HEK293 (cell line): ENCODE results near the gene DDX28.

Experiments
- CTCF ChIA-PET: fragments of 350-600 bp; formaldehyde crosslinking; extraction: SDS; loops from one replicate; lab custom pipeline; 2021; ENCODE audit warnings: antibody characterized with exemption; lab: Yijun Ruan, JAX
- POLR2A ChIA-PET: fragments of 300-600 bp; formaldehyde crosslinking; extraction: SDS; loops from one replicate; lab custom pipeline; 2020; ENCODE audit warnings: antibody characterized with exemption, inconsistent platforms; lab: Yijun Ruan, JAX
- H3K27ac ChIP-seq: fragments of 200-500 bp; sonication (Bioruptor generic); 2 replicates; pipeline ENCODE4 v1.5.1; 2014; ENCODE audit warnings: low read depth, low read length, control low read depth, inconsistent platforms; ENCODE audit errors: extremely low read depth
- H3K36me3 ChIP-seq, 2 experiments: fragments of 200-500 bp in 1 of 2; sonication (Bioruptor generic) in 1 of 2; 1 replicate in 1 of 2; 2 replicates in 1 of 2; pipeline ENCODE4 v1.5.1; 2014 to 2017; ENCODE audit warnings: inconsistent platforms in 2 of 2, low read length in 2 of 2; ENCODE audit not compliant: control insufficient read depth in 2 of 2, insufficient read depth in 1 of 2
- H3K4me1 ChIP-seq: fragments of 200-500 bp; sonication (Bioruptor generic); 2 replicates; pipeline ENCODE4 v1.5.1; 2014; ENCODE audit warnings: mild to moderate bottlenecking, low read length, inconsistent platforms; ENCODE audit not compliant: control insufficient read depth, insufficient read depth
- H3K4me3 ChIP-seq: 2 replicates; pipeline ENCODE4 v1.5.1; 2011; ENCODE audit warnings: low read depth, mild to moderate bottlenecking, control low read depth, low read length, moderate library complexity
- H3K9me3 ChIP-seq: fragments of 200-500 bp; sonication (Bioruptor generic); 2 replicates; pipeline ENCODE4 v1.5.1; 2014; ENCODE audit warnings: low read depth, low read length, inconsistent platforms; ENCODE audit not compliant: control insufficient read depth, insufficient read depth
- GLI2 ChIP-seq: fragments of 450-650 bp; formaldehyde crosslinking; IDR thresholded peaks from 2 replicates; pipeline ENCODE4; 2017; ENCODE audit warnings: missing biosample characterization, missing genetic modification characterization, low read depth, borderline replicate concordance
- HOXD13 ChIP-seq: sonication (generic); formaldehyde crosslinking; IDR thresholded peaks from 2 replicates; pipeline ENCODE4 v1.8.0; 2022; ENCODE audit warnings: missing genetic modification reagents, borderline replicate concordance
- KLF16 ChIP-seq: fragments of 450-650 bp; formaldehyde crosslinking; IDR thresholded peaks from 2 replicates; pipeline ENCODE4 v1.5.1; 2017; ENCODE audit warnings: missing biosample characterization, missing genetic modification characterization
- MYNN ChIP-seq: fragments of 450-650 bp; formaldehyde crosslinking; IDR thresholded peaks from 2 replicates; pipeline ENCODE4 v1.5.1; 2016; ENCODE audit warnings: missing biosample characterization, missing genetic modification characterization, borderline replicate concordance
- ZBTB8A ChIP-seq: fragments of 450-650 bp; formaldehyde crosslinking; IDR thresholded peaks from 2 replicates; pipeline ENCODE4 v1.5.1; 2016; ENCODE audit warnings: missing biosample characterization, missing genetic modification characterization
- ZNF132 ChIP-seq: fragments of 450-650 bp; formaldehyde crosslinking; IDR thresholded peaks from 2 replicates; pipeline ENCODE4 v1.5.1; 2017; ENCODE audit warnings: missing biosample characterization, missing genetic modification characterization, borderline replicate concordance
- ZNF146 ChIP-seq: fragments of 450-650 bp; formaldehyde crosslinking; IDR thresholded peaks from 2 replicates; pipeline ENCODE4 v1.5.1; 2016; ENCODE audit warnings: missing biosample characterization, missing genetic modification characterization
- ZNF169 ChIP-seq: fragments of 450-650 bp; formaldehyde crosslinking; IDR thresholded peaks from 2 replicates; pipeline ENCODE4 v1.5.1; 2016; ENCODE audit warnings: missing biosample characterization, missing genetic modification characterization
- ZNF280C ChIP-seq: fragments of 450-650 bp; formaldehyde crosslinking; IDR thresholded peaks from 2 replicates; pipeline ENCODE4 v1.5.1; 2016; ENCODE audit warnings: missing biosample characterization, missing genetic modification characterization
- ZNF341 ChIP-seq: fragments of 450-650 bp; formaldehyde crosslinking; IDR thresholded peaks from 2 replicates; pipeline ENCODE4; 2016; ENCODE audit warnings: low read depth, missing biosample characterization, missing genetic modification characterization
- ZNF398 ChIP-seq: fragments of 450-650 bp; formaldehyde crosslinking; IDR thresholded peaks from 2 replicates; pipeline ENCODE4 v1.5.1; 2017; ENCODE audit warnings: missing biosample characterization, missing genetic modification characterization
- ZNF548 ChIP-seq: fragments of 450-650 bp; formaldehyde crosslinking; IDR thresholded peaks from 2 replicates; pipeline ENCODE4 v1.5.1; 2016; ENCODE audit warnings: missing biosample characterization, missing genetic modification characterization
- ZNF626 ChIP-seq: fragments of 450-650 bp; sonication (Bioruptor Pico); formaldehyde crosslinking; IDR thresholded peaks from 2 replicates; pipeline ENCODE4 v1.5.1; 2018; ENCODE audit warnings: missing biosample characterization, missing genetic modification characterization, inconsistent platforms
- ZNF677 ChIP-seq: fragments of 450-650 bp; IDR thresholded peaks from 2 replicates; pipeline ENCODE4 v1.5.0; 2018; ENCODE audit warnings: missing biosample characterization, mild to moderate bottlenecking, missing genetic modification characterization, moderate library complexity
- ZNF692 ChIP-seq: fragments of 450-650 bp; formaldehyde crosslinking; IDR thresholded peaks from 2 replicates; pipeline ENCODE4 v1.5.1; 2016; ENCODE audit warnings: missing biosample characterization, missing genetic modification characterization
- ZNF76 ChIP-seq: fragments of 450-650 bp; formaldehyde crosslinking; IDR thresholded peaks from 2 replicates; pipeline ENCODE4; 2016; ENCODE audit warnings: low read depth, missing biosample characterization, missing genetic modification characterization, borderline replicate concordance
- ZNF843 ChIP-seq: fragments of 450-650 bp; formaldehyde crosslinking; IDR thresholded peaks from 2 replicates; pipeline ENCODE4 v1.5.1; 2016; ENCODE audit warnings: missing biosample characterization, missing genetic modification characterization
- TF ChIP-seq, protein P1 (sequence below): fragments of 450-650 bp; formaldehyde crosslinking; IDR thresholded peaks from 2 replicates; pipeline ENCODE4 v1.5.1; 2016; ENCODE audit warnings: missing biosample characterization, missing genetic modification characterization
- TF ChIP-seq, protein P2 (sequence below): fragments of 450-650 bp; formaldehyde crosslinking; IDR thresholded peaks from 2 replicates; pipeline ENCODE4 v1.5.1; 2016; ENCODE audit warnings: missing biosample characterization, missing genetic modification characterization
- TF ChIP-seq, protein P3 (sequence below): fragments of 450-650 bp; formaldehyde crosslinking; IDR thresholded peaks from 2 replicates; pipeline ENCODE4 v1.5.1; 2016; ENCODE audit warnings: missing biosample characterization, missing genetic modification characterization

Gene DDX28

GRCh38 chr16:68033101-68033500 lies 10.1 kb upstream of the DDX28 start:
- peaks cover 20 to 22% of the 10 kb centered on the region in 2 experiments; a peak in 2 of 3 replicates for H3K36me3 ChIP-seq

More at GRCh38 chr16:68033101-68033500, 10.1 kb upstream of the DDX28 start:
- H3K4me3 ChIP-seq = no peak overlapping the region
- CTCF ChIA-PET = no interaction called here
- H3K4me1 ChIP-seq = peaks cover 5% of the 10 kb centered on the region; the same call in 1 of the 2 replicates
- H3K27ac ChIP-seq = no peak overlapping the region
- POLR2A ChIA-PET = no interaction called here
- no peaks in the 10 kb centered on the region for H3K9me3 ChIP-seq
- TF ChIP-seq ZNF548 (tag by site-specific recombination) (no peak), ZBTB8A (tag by site-specific recombination) (no peak), ZNF146 (tag by site-specific recombination) (no peak), MYNN (tag by site-specific recombination) (no peak), GLI2 (tag by site-specific recombination) (no peak), ZNF341 (tag by site-specific recombination) (no peak), ZNF280C (tag by site-specific recombination) (no peak), ZNF169 (tag by site-specific recombination) (no peak), ZNF626 (tag by site-specific recombination) (no peak), ZNF132 (tag by site-specific recombination) (no peak), ZNF843 (tag by site-specific recombination) (no peak), ZNF76 (tag by site-specific recombination) (no peak), ZNF398 (tag by site-specific recombination) (no peak), ZNF677 (tag by site-specific recombination) (no peak), KLF16 (tag by site-specific recombination) (no peak), HOXD13 (CRISPR knock-in tag) (no peak), ZNF692 (no peak)
- TF ChIP-seq, protein P1, sequence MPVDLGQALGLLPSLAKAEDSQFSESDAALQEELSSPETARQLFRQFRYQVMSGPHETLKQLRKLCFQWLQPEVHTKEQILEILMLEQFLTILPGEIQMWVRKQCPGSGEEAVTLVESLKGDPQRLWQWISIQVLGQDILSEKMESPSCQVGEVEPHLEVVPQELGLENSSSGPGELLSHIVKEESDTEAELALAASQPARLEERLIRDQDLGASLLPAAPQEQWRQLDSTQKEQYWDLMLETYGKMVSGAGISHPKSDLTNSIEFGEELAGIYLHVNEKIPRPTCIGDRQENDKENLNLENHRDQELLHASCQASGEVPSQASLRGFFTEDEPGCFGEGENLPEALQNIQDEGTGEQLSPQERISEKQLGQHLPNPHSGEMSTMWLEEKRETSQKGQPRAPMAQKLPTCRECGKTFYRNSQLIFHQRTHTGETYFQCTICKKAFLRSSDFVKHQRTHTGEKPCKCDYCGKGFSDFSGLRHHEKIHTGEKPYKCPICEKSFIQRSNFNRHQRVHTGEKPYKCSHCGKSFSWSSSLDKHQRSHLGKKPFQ (tag by site-specific recombination) = no peak
- TF ChIP-seq, protein P2, sequence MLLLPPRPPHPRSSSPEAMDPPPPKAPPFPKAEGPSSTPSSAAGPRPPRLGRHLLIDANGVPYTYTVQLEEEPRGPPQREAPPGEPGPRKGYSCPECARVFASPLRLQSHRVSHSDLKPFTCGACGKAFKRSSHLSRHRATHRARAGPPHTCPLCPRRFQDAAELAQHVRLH (tag by site-specific recombination) = no peak
- TF ChIP-seq, protein P3, sequence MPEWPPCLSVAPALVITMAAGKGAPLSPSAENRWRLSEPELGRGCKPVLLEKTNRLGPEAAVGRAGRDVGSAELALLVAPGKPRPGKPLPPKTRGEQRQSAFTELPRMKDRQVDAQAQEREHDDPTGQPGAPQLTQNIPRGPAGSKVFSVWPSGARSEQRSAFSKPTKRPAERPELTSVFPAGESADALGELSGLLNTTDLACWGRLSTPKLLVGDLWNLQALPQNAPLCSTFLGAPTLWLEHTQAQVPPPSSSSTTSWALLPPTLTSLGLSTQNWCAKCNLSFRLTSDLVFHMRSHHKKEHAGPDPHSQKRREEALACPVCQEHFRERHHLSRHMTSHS (tag by site-specific recombination) = no peak
